Type B pancreatic cell (in vitro differentiated cells): ENCODE measurements around the gene SIK2. TPM values are rescaled to one million over a fixed set of nuclear protein-coding genes. Genes with fewer than 3 reads are reported as not detected.

Experiments used
- DNase-seq: peaks from one replicate; pipeline ENCODE4 v3.0.0; 2021; ENCODE audit warnings: mixed read lengths; ENCODE audit not compliant: unreplicated experiment; ENCODE audit errors: extremely low spot score
- H3K27ac Mint-ChIP-seq: 2 replicates; pipeline ENCODE4 v1.8.0; 2021; ENCODE audit warnings: mild to moderate bottlenecking, mixed read lengths
- H3K27me3 Mint-ChIP-seq: 2 replicates; pipeline ENCODE4 v1.8.0; 2021; ENCODE audit warnings: mixed read lengths
- H3K36me3 Mint-ChIP-seq: 2 replicates; pipeline ENCODE4 v1.8.0; 2021; ENCODE audit warnings: mixed read lengths
- H3K4me1 Mint-ChIP-seq: one replicate; pipeline ENCODE4 v1.8.0; 2021; ENCODE audit warnings: mixed read lengths; ENCODE audit not compliant: unreplicated experiment
- H3K4me3 Mint-ChIP-seq: 2 replicates; pipeline ENCODE4 v1.8.0; 2021; ENCODE audit warnings: mild to moderate bottlenecking, mixed read lengths
- H3K9me3 Mint-ChIP-seq: 2 replicates; pipeline ENCODE4 v1.8.0; 2021; ENCODE audit warnings: mixed read lengths
- total RNA-seq: library from RNA; stranded (reverse); gene quantifications from 2 replicates; pipeline ENCODE4 v1.2.1, GENCODE V29; 2021; ENCODE audit warnings: low replicate concordance
- TF ChIP-seq, protein P1 (sequence below): fragments of 200-600 bp; sonication (generic); conservative IDR thresholded peaks from 2 replicates; pipeline ENCODE4 v1.5.0; 2021; ENCODE audit warnings: antibody characterized with exemption, mild to moderate bottlenecking

The SIK2 gene
- total RNA-seq, 1 donor from 2014 or later, result 28.0 TPM

DNA sequence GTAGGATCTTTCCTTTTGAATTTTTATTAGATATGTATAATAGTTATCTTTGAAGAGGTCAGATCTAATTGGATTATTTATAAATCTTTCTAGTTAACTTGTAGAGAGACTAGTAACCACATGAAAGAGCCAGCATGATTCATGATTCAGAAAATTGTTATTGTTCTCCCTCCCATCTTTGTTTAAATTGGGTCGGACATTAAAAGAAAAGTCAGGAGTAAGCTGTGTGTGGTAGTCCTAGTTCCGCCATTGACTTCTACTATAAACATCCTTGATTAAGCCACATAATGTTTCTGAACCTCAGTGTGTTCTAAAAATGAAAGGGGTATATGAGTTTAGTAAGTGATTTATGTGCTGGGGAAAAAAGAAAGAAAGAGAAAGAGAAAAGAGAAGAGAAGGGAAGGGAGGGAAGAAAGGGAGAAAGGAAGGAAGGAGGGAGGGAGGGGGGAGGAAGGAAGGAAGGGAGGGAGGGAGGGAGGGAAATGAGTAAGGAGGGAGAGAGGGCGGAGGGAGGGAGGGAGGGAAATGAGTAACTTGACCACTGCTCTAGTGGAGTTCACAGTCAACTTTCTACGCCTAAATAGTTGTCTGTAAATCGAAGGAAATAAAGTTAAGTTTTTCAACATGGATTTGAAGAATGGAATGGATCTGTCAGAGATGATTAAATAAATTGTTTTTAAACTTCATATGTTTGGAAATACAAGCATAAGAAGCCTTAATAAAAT lies 32.9 kb downstream of the SIK2 start:
- no peak overlapping the region for H3K4me3 Mint-ChIP-seq
- peaks cover 19% of the 10 kb centered on the region for H3K36me3 Mint-ChIP-seq
- H3K27ac Mint-ChIP-seq, result no peak overlapping the region
- H3K27me3 Mint-ChIP-seq, result no peaks in the 10 kb centered on the region
- peaks cover 24% of the 10 kb centered on the region for H3K4me1 Mint-ChIP-seq
- TF ChIP-seq, protein P1, sequence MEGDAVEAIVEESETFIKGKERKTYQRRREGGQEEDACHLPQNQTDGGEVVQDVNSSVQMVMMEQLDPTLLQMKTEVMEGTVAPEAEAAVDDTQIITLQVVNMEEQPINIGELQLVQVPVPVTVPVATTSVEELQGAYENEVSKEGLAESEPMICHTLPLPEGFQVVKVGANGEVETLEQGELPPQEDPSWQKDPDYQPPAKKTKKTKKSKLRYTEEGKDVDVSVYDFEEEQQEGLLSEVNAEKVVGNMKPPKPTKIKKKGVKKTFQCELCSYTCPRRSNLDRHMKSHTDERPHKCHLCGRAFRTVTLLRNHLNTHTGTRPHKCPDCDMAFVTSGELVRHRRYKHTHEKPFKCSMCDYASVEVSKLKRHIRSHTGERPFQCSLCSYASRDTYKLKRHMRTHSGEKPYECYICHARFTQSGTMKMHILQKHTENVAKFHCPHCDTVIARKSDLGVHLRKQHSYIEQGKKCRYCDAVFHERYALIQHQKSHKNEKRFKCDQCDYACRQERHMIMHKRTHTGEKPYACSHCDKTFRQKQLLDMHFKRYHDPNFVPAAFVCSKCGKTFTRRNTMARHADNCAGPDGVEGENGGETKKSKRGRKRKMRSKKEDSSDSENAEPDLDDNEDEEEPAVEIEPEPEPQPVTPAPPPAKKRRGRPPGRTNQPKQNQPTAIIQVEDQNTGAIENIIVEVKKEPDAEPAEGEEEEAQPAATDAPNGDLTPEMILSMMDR, result no peak
- no peaks in the 10 kb centered on the region for H3K9me3 Mint-ChIP-seq
- no peak for DNase-seq

DNA sequence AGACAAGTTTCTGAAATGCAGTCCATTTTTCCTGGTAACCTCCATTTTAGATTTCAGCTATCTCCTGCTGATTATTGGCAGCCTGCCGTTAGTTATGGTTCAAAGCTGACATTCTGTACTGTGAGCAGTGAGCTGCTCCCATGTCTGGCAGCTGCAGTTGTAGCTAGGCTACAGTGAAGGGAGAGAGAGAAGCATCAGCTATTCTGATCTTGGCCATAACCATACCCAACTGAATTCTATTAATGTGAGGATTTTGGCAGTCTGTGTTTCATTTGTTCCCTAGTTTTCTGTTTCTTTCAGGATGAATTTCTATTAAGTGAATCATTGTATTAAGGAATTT lies 33.4 kb downstream of the SIK2 start:
- Mint-ChIP-seq H3K36me3 (peaks cover 19% of the 10 kb centered on the region), H3K4me3 (no peak overlapping the region), H3K9me3 (no peaks in the 10 kb centered on the region), H3K4me1 (peaks cover 24% of the 10 kb centered on the region), H3K27me3 (no peaks in the 10 kb centered on the region), H3K27ac (no peak overlapping the region)
- no peak for DNase-seq
- TF ChIP-seq, protein P1, result no peak

DNA sequence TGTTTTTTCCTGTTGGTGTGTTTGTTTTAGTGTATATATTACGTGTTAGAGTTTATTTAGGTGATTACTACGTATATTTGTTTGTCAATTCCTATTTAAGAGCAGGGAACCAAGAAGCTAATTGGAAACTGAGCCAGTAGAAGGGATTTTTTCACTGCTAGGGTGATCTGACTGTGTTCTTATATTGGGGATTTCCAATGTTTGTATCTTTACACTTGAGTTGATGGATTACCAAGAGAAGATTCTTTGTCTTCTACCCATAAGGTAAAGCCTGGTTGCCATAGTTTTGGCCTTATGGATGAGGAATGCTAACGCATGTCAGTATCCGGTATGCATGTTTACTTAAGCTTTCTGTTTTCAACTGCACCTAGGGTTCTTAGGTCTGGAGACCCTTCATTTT lies 35.6 kb downstream of the SIK2 start:
- no peak for DNase-seq
- H3K36me3 Mint-ChIP-seq, result peaks cover 36% of the 10 kb centered on the region
- no peaks in the 10 kb centered on the region for H3K27me3 Mint-ChIP-seq
- TF ChIP-seq, protein P1, result no peak
- no peak overlapping the region for H3K4me3 Mint-ChIP-seq
- no peaks in the 10 kb centered on the region for H3K9me3 Mint-ChIP-seq
- H3K4me1 Mint-ChIP-seq, result peaks cover 28% of the 10 kb centered on the region
- no peak overlapping the region for H3K27ac Mint-ChIP-seq

DNA sequence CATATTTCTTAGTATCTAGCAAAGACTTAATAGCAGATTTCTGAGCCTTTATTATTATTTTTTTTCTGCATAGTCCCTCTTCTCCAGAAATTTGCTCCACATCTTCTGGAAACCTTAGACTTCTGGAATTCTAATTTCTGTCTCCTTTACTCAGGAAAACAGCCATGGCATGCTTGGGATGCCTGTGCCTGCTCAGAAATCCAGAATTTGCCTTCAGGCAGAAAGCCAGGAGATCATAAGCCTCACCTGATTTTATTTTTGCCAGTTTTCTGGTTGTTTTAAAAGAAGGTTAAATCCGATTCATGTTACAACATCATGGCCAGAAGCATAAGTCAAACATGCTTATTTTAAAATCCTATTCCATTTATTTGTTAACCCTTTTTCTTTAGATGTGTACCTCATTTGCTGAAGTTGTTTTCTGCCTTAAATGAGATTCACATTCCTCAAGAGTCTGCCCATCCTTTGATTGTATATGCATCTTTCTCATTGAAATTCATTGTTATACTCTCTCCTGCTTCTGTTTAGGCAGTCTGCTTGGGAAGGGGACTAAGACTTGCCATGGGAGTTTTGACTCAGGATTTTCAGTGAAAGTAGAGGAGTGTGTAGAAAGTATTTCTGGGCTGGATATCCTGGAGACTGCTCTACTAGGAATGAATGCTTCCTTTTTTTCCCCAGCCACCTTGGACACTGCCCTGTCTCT lies 37.1 kb downstream of the SIK2 start:
- Mint-ChIP-seq H3K36me3 (peaks cover 38% of the 10 kb centered on the region), H3K9me3 (no peaks in the 10 kb centered on the region), H3K27me3 (no peaks in the 10 kb centered on the region), H3K27ac (no peak overlapping the region), H3K4me3 (no peak overlapping the region), H3K4me1 (peaks cover 22% of the 10 kb centered on the region)
- no peak for DNase-seq
- TF ChIP-seq, protein P1, result no peak

DNA sequence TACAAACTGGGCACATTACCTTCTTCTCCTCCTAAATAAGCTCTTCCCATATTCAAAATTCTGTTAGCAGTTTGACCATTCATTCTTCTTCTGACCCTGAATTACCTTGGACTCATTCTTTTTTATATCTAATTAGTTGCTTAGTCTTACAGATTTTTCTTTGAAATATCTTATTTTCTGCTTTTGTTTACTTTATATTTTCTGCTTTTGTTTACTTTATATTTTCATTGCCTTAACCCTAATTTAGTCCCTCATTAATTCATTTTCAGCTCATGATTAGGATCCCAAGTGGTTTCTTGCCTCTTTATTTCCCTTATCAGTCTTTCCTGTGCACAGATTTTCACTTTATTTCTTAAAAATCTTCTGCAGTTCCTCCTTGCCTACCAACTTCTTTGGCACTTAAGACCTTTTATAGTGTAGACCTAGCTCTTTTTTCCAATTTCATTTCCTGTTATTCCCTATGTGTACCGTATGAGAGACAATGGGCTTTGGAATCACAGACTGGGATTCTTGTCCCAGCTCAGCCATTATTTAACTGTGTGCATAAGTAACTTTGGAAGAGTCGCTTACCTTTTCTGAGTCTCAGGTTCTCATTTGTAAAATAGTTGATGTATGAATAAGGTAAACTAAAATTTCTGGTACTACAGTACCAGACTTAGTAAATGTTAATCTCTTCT lies 39.2 kb downstream of the SIK2 start:
- Mint-ChIP-seq H3K36me3 (peaks cover 34% of the 10 kb centered on the region), H3K27ac (no peak overlapping the region), H3K4me3 (no peak overlapping the region), H3K4me1 (peaks cover 10% of the 10 kb centered on the region), H3K9me3 (no peaks in the 10 kb centered on the region), H3K27me3 (no peaks in the 10 kb centered on the region)
- TF ChIP-seq, protein P1, result no peak
- DNase-seq, result no peak
